ENCODE data around the gene TBC1D8. TPM values are rescaled to one million over a fixed set of nuclear protein-coding genes. Genes with fewer than 3 reads are reported as not detected.

Gene TBC1D8
- total and polyA plus RNA-seq, 2 of the 13 experiments (the other 11 are each of a cell fraction or from before 2014, with no cell fraction given), result 45.1 to 95.4 TPM

- TF ChIP-seq ZNF687 (CRISPR knock-in tag; IDR thresholded peaks at IDR 0.05), result 0 out of 2 replicates have a peak, but pooled peaks have one; percentile 1
- TF ChIP-seq ETS1 (CRISPR knock-in tag; IDR thresholded peaks at IDR 0.05), result no peak
- peak; percentile 47; the same call in 1 of the 2 replicates for TF ChIP-seq ZBTB38 (CRISPR knock-in tag; IDR thresholded peaks at IDR 0.05)
- peak; percentile 69; the same call in 1 of the 2 replicates for TF ChIP-seq POLR2AphosphoS2 (IDR thresholded peaks at IDR 0.05; ENCODE audit: low read depth, low read length)
- TF ChIP-seq NONO (IDR thresholded peaks at IDR 0.05), result no peak
- TF ChIP-seq NONO (CRISPR knock-in tag; conservative IDR thresholded peaks at IDR 0.05), result 0 out of 2 replicates have a peak, but pooled peaks have one; percentile 42
- peak; percentile 12; the same call in 1 of the 2 replicates for TF ChIP-seq SIN3A (IDR thresholded peaks at IDR 0.05; ENCODE audit: borderline replicate concordance, low read depth, low read length)
- TF ChIP-seq PBX2 (CRISPR knock-in tag; IDR thresholded peaks at IDR 0.05), result no peak
- peak; percentile 84; the same call in 1 of the 2 replicates for TF ChIP-seq ARID2 (CRISPR knock-in tag; IDR thresholded peaks at IDR 0.05; ENCODE audit: borderline replicate concordance)
- TF ChIP-seq HNRNPUL1 (IDR thresholded peaks at IDR 0.05; ENCODE audit: low read depth, low read length), result no peak
- TF ChIP-seq REL (CRISPR knock-in tag; conservative IDR thresholded peaks at IDR 0.05), result no peak
- TF ChIP-seq ZNF879 (CRISPR knock-in tag; IDR thresholded peaks at IDR 0.05), result no peak
- TF ChIP-seq DDIT3 (CRISPR knock-in tag; IDR thresholded peaks at IDR 0.05), result no peak
- no peak for TF ChIP-seq U2AF1 (optimal IDR thresholded peaks at IDR 0.05; ENCODE audit: low read depth, low read length)
- TF ChIP-seq ZNF501 (CRISPR knock-in tag; IDR thresholded peaks at IDR 0.05), result peak; percentile 43; the same call in 1 of the 2 replicates
- peak; percentile 52; the same call in 1 of the 2 replicates for TF ChIP-seq POLR2G (IDR thresholded peaks at IDR 0.05; ENCODE audit: low read depth, low read length)
- TF ChIP-seq ZBTB33 (CRISPR knock-in tag; IDR thresholded peaks at IDR 0.05), result 0 out of 2 replicates have a peak, but pooled peaks have one; percentile 5
- 0 out of 2 replicates have a peak, but pooled peaks have one; percentile 69 for TF ChIP-seq ZBTB44 (CRISPR knock-in tag; IDR thresholded peaks at IDR 0.05)
These were observed 146.4 kb downstream of the TBC1D8 start (continued) for GRCh38 chr2:101004620-101005325.

Data from HepG2 (cell line).